Measurements from ENCODE around the gene SCAMP2. TPM values are rescaled to one million over a fixed set of nuclear protein-coding genes. Genes with fewer than 3 reads are reported as not detected.

Gene SCAMP2
- total RNA-seq, 1 experiment from 2014 or later = 38.0 TPM

DNA sequence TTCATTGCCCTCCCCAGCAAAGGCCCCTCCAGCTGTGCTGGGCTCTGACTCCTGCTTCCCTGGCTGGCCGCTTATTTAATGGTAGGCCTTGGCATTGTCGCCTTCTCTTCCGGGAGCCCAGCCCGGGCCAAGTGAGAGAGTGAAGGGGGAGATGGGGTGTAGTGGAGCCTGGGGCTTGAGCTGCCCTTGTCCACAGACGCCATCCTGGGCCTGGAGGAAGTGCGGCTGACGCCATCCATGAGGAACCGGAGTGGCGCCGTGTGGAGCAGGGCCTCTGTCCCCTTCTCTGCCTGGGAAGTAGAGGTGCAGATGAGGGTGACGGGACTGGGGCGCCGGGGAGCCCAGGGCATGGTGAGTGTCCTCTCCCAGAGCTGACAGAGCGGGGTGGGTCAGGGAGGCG is 57.2 kb downstream of the SCAMP2 start:
- no peak for ATAC-seq
- Mint-ChIP-seq H3K9me3 (no peaks in the 10 kb centered on the region), H3K4me3 (no peak overlapping the region), H3K36me3 (no peaks in the 10 kb centered on the region), H3K27me3 (ENCODE audit: low read depth) (no peaks in the 10 kb centered on the region; the same call in 1 of the 2 replicates), H3K4me1 (peaks cover 11% of the 10 kb centered on the region), H3K27ac (no peak overlapping the region)
- ChIA-PET CTCF (interaction anchor here (0.6 to 4.0 kb wide), 6 partner anchors 28 to 102 kb away, joined by 3 to 11 read pairs (median 3); no protein-coding TSS in a partner anchor), POLR2A (no interaction called here)
- no peak for DNase-seq (ENCODE audit: low spot score)
- TF ChIP-seq FOXJ3 (CRISPR knock-in tag; IDR thresholded peaks at IDR 0.05; ENCODE audit: borderline replicate concordance) = no peak
- TF ChIP-seq, protein P1, sequence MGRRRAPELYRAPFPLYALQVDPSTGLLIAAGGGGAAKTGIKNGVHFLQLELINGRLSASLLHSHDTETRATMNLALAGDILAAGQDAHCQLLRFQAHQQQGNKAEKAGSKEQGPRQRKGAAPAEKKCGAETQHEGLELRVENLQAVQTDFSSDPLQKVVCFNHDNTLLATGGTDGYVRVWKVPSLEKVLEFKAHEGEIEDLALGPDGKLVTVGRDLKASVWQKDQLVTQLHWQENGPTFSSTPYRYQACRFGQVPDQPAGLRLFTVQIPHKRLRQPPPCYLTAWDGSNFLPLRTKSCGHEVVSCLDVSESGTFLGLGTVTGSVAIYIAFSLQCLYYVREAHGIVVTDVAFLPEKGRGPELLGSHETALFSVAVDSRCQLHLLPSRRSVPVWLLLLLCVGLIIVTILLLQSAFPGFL (CRISPR knock-in tag; IDR thresholded peaks at IDR 0.05; ENCODE audit: borderline replicate concordance) = no peak
- TF ChIP-seq, protein P2, sequence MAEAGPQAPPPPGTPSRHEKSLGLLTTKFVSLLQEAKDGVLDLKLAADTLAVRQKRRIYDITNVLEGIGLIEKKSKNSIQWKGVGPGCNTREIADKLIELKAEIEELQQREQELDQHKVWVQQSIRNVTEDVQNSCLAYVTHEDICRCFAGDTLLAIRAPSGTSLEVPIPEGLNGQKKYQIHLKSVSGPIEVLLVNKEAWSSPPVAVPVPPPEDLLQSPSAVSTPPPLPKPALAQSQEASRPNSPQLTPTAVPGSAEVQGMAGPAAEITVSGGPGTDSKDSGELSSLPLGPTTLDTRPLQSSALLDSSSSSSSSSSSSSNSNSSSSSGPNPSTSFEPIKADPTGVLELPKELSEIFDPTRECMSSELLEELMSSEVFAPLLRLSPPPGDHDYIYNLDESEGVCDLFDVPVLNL (CRISPR knock-in tag; IDR thresholded peaks at IDR 0.05; ENCODE audit: borderline replicate concordance, low read depth) = no peak

DNA sequence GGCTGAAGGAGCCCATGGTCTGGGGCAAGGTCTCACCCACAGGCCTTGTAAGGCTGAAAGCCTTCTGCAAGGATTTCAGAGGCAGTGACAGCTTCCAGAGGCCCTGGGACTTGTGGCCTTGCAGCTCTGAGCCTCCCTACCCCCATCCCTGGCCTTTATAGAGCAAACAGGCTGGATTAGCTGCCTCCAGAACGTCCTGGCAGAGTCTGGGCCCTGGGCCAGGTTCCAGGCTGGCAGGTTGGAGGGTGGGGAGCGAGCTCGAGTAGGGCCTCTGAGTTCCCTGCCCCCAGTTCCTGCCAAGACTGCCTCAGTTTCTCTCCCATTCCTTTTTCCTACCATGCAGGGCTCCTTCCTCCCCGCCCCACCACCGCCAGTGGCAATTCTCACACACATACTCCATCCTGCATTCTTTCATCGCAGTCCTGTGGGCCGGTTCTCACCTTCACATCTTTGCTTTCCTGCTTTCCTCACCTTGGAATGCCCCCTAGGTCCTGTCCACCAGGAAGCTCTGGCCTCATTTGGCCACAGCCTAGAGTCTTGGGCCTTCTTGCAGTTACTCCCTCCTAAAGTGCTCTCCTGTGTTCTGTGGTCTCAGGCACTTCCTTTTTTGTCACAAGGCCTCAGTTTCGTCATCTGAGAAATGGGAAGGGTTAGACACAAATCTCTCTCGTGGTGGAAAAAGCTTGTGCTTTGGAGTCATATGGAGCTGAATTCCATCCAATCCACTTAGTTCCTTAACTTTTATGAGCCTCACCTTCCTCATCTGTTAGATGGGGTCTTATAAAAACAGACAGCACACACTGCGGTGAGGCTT is 57.8 kb downstream of the SCAMP2 start:
- no peaks in the 10 kb centered on the region for H3K9me3 Mint-ChIP-seq
- no peak overlapping the region; the same call in 1 of the 2 replicates for H3K27ac Mint-ChIP-seq

DNA sequence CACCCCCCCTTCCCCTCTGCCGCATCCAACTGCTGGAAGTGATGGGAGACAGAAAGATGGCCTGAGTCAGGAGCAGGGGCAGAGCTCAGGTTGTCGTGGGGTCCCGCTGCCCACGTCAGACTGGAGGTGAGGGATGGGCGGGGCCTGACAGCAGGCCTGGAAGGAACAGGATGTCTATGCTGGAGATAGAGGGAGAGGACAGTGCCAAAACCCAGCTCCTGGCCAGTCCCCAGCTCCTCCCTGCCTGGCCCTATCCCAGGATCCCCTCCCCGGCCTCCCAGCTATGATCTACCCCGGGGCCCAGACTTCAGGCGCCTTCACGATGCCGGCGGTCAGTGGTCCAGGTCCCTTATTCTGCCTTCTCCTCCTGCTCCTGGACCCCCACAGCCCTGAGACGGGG is 60.6 kb downstream of the SCAMP2 start, which contains the start of gene LMAN1L:
Gene LMAN1L, plus strand, starts transcription at position 303 of the 400 bp plus-strand sequence. Its CDS starts 20 bp downstream, at position 323.
- peaks cover 15% of the 10 kb centered on the region for H3K4me1 Mint-ChIP-seq
- no peak within 1 kb of the TSS for H3K27ac Mint-ChIP-seq
- no peaks in the 10 kb centered on the region for H3K27me3 Mint-ChIP-seq (ENCODE audit: low read depth)
- ATAC-seq (no peak), DNase-seq (ENCODE audit: low spot score) (no peak)
- CTCF ChIA-PET = interaction anchor here (0.9 to 1.3 kb wide), 5 partner anchors 13 to 138 kb away, joined by 3 to 8 read pairs (median 6); no protein-coding TSS in a partner anchor
- POLR2A ChIA-PET = no interaction called here
- TF ChIP-seq, protein P3, sequence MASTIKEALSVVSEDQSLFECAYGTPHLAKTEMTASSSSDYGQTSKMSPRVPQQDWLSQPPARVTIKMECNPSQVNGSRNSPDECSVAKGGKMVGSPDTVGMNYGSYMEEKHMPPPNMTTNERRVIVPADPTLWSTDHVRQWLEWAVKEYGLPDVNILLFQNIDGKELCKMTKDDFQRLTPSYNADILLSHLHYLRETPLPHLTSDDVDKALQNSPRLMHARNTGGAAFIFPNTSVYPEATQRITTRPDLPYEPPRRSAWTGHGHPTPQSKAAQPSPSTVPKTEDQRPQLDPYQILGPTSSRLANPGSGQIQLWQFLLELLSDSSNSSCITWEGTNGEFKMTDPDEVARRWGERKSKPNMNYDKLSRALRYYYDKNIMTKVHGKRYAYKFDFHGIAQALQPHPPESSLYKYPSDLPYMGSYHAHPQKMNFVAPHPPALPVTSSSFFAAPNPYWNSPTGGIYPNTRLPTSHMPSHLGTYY (CRISPR knock-in tag; IDR thresholded peaks at IDR 0.05) = no peak
- TF ChIP-seq ZBTB21 (CRISPR knock-in tag; IDR thresholded peaks at IDR 0.05; ENCODE audit: borderline replicate concordance) = no peak
- TF ChIP-seq, protein P4, sequence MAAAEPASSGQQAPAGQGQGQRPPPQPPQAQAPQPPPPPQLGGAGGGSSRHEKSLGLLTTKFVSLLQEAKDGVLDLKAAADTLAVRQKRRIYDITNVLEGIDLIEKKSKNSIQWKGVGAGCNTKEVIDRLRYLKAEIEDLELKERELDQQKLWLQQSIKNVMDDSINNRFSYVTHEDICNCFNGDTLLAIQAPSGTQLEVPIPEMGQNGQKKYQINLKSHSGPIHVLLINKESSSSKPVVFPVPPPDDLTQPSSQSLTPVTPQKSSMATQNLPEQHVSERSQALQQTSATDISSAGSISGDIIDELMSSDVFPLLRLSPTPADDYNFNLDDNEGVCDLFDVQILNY (CRISPR knock-in tag; IDR thresholded peaks at IDR 0.05) = no peak
- H3K9me3 Mint-ChIP-seq = no peaks in the 10 kb centered on the region
- no peak within 1 kb of the TSS for H3K4me3 Mint-ChIP-seq
- H3K36me3 Mint-ChIP-seq = no peaks in the 10 kb centered on the region

More for the DNA sequence above, 57.8 kb downstream of the SCAMP2 start:
- H3K27me3 Mint-ChIP-seq (ENCODE audit: low read depth) = no peaks in the 10 kb centered on the region; the same call in 1 of the 2 replicates
- no peaks in the 10 kb centered on the region for H3K36me3 Mint-ChIP-seq
- TF ChIP-seq ESRRA (CRISPR knock-in tag; IDR thresholded peaks at IDR 0.05; ENCODE audit: borderline replicate concordance) (no peak), FOXP1 (CRISPR knock-in tag; IDR thresholded peaks at IDR 0.05; ENCODE audit: borderline replicate concordance) (no peak), TP53 (CRISPR knock-in tag; IDR thresholded peaks at IDR 0.05) (no peak), SMAD4 (CRISPR knock-in tag; IDR thresholded peaks at IDR 0.05) (no peak)
- peaks cover 9% of the 10 kb centered on the region for H3K4me1 Mint-ChIP-seq
- ChIA-PET POLR2A (no interaction called here), CTCF (interaction anchor here (0.8 to 2.4 kb wide), 4 partner anchors 28 to 47 kb away, joined by 3 to 7 read pairs (median 3); no protein-coding TSS in a partner anchor)
- no peak overlapping the region for H3K4me3 Mint-ChIP-seq
- DNase-seq (ENCODE audit: low spot score) = no peak
- ATAC-seq = no peak

DNA sequence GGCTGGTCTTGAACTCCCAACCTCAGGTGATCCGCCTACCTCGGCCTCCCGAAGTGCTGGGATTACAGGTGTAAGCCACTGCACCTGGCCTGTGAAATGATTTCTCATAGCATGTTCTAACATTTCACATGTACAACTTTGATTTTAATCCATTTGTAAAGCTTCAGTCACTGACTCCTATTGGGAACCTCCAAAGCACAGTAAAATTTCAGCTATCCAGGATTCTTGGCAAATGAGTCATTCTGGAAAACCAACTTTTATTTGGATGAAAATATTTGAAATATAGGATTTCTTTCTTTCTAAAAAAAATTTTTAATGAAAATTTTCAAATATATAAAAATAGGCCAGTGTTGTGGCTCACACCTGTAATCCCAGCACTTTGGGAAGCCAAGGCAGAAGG is 63.2 kb downstream of the SCAMP2 start:
- ATAC-seq (no peak), DNase-seq (ENCODE audit: low spot score) (no peak)
- Mint-ChIP-seq H3K36me3 (no peaks in the 10 kb centered on the region), H3K9me3 (no peaks in the 10 kb centered on the region), H3K27ac (no peak overlapping the region), H3K4me1 (peaks cover 6% of the 10 kb centered on the region), H3K4me3 (no peak overlapping the region), H3K27me3 (ENCODE audit: low read depth) (no peaks in the 10 kb centered on the region)
- POLR2A ChIA-PET = interaction anchor here (0.7 kb wide), 1 partner anchor 18 kb away, joined by 8 read pairs; no protein-coding TSS in a partner anchor
- CTCF ChIA-PET = interaction anchor here (0.8 to 4.8 kb wide), 14 partner anchors 10 to 411 kb away, joined by 3 to 40 read pairs (median 5); no protein-coding TSS in a partner anchor
- TF ChIP-seq, protein P5, sequence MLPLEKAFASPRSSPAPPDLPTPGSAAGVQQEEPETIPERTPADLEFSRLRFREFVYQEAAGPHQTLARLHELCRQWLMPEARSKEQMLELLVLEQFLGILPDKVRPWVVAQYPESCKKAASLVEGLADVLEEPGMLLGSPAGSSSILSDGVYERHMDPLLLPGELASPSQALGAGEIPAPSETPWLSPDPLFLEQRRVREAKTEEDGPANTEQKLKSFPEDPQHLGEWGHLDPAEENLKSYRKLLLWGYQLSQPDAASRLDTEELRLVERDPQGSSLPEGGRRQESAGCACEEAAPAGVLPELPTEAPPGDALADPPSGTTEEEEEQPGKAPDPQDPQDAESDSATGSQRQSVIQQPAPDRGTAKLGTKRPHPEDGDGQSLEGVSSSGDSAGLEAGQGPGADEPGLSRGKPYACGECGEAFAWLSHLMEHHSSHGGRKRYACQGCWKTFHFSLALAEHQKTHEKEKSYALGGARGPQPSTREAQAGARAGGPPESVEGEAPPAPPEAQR (CRISPR knock-in tag; IDR thresholded peaks at IDR 0.05) = no peak
- no peak for TF ChIP-seq FOXP1 (CRISPR knock-in tag; IDR thresholded peaks at IDR 0.05; ENCODE audit: borderline replicate concordance)
- no peak for TF ChIP-seq FOXJ3 (CRISPR knock-in tag; IDR thresholded peaks at IDR 0.05; ENCODE audit: borderline replicate concordance)
- TF ChIP-seq, protein P6, sequence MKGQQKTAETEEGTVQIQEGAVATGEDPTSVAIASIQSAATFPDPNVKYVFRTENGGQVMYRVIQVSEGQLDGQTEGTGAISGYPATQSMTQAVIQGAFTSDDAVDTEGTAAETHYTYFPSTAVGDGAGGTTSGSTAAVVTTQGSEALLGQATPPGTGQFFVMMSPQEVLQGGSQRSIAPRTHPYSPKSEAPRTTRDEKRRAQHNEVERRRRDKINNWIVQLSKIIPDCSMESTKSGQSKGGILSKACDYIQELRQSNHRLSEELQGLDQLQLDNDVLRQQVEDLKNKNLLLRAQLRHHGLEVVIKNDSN (CRISPR knock-in tag; IDR thresholded peaks at IDR 0.05) = no peak
- TF ChIP-seq, protein P7, sequence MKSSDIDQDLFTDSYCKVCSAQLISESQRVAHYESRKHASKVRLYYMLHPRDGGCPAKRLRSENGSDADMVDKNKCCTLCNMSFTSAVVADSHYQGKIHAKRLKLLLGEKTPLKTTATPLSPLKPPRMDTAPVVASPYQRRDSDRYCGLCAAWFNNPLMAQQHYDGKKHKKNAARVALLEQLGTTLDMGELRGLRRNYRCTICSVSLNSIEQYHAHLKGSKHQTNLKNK (CRISPR knock-in tag; IDR thresholded peaks at IDR 0.05) = no peak
- TF ChIP-seq GABPB1 (CRISPR knock-in tag; IDR thresholded peaks at IDR 0.05) = no peak

All from WTC11 (cell line).